Gastroesophageal sphincter (tissue), 4 donors: ENCODE data around the gene GADL1. TPM values are rescaled to one million over a fixed set of nuclear protein-coding genes. Genes with fewer than 3 reads are reported as not detected.

Source experiments
- ATAC-seq: fragments of 150-250 bp; one replicate; pipeline ENCODE4 v1.9.1; 2016; ENCODE audit warnings: mild to moderate bottlenecking, moderate library complexity
- H3K27ac ChIP-seq, 4 donors: fragments of 200-600 bp; sonication (generic) in 3 of 4; 1 replicate in 3 of 4; 2 replicates in 1 of 4; pipeline ENCODE4 v1.5.1; 2016 to 2019
- H3K27me3 ChIP-seq: fragments of 200-600 bp; sonication (generic); one replicate; pipeline ENCODE4 v1.5.1; 2019
- H3K36me3 ChIP-seq, 2 donors: fragments of 200-600 bp; sonication (generic); one replicate each; pipeline ENCODE4 v1.5.1; 2019; ENCODE audit warnings: control low read depth in 1 of 2
- H3K4me1 ChIP-seq, 3 donors: fragments of 200-600 bp; sonication (generic); 1 replicate in 2 of 3; 2 replicates in 1 of 3; pipeline ENCODE4 v1.5.1; 2016 to 2019; ENCODE audit warnings: control low read depth in 2 of 3
- H3K4me3 ChIP-seq, 2 donors: fragments of 200-600 bp; sonication (generic); one replicate each; pipeline ENCODE4 v1.5.1; 2019; ENCODE audit warnings: mild to moderate bottlenecking in 1 of 2, moderate library complexity in 1 of 2
- H3K9me3 ChIP-seq, 3 donors: fragments of 200-600 bp; sonication (generic); one replicate each; pipeline ENCODE4 v1.5.1; 2017 to 2019; ENCODE audit warnings: control low read depth in 2 of 3
- CTCF ChIP-seq, 4 experiments: fragments of 200-600 bp in 2 of 4; fragments of 450-650 bp in 2 of 4; sonication (generic) in 1 of 4; IDR thresholded peaks; one replicate each; pipeline ENCODE4 v1.5.1; 2017 to 2019; ENCODE audit warnings: antibody characterized with exemption in 4 of 4, mild to moderate bottlenecking in 2 of 4, moderate library complexity in 2 of 4
- EP300 ChIP-seq: sonication (generic); formaldehyde crosslinking; IDR thresholded peaks from one replicate; pipeline ENCODE4 v1.6.1; 2017; ENCODE audit warnings: antibody characterized with exemption, mild to moderate bottlenecking
- POLR2A ChIP-seq, 2 donors: fragments of 450-650 bp; IDR thresholded peaks; one replicate each; pipeline ENCODE4 v1.6.1; 2017; ENCODE audit warnings: antibody characterized with exemption in 2 of 2, mild to moderate bottlenecking in 2 of 2, moderate library complexity in 1 of 2
- POLR2AphosphoS5 ChIP-seq: sonication (generic); formaldehyde crosslinking; IDR thresholded peaks from one replicate; pipeline ENCODE4 v1.6.1; 2017; ENCODE audit warnings: antibody characterized with exemption
- WGBS, 2 donors: methylation state at CpG; one replicate each; pipeline ENCODE4 v1.1.5; 2018; ENCODE audit warnings: low coverage in 1 of 2; 5-methylcytosine and 5-hydroxymethylcytosine counted together
- total RNA-seq, 4 donors: library from RNA; depleted of rRNA; stranded (reverse); fragments of >200 nt; gene quantifications; one replicate each; pipeline ENCODE4 v1.1.0, GENCODE V29; 2016

Gene GADL1
- total RNA-seq, 4 donors from 2014 or later = 2.2 to 20.9 (median 3.9) TPM

- Histone ChIP-seq H3K27me3 (no peaks in the 10 kb centered on the region), H3K36me3 (no peaks in the 10 kb centered on the region), H3K4me1 (no peaks in the 10 kb centered on the region), H3K4me3 (no peak overlapping the region), H3K27ac (no peak overlapping the region), H3K9me3 (peaks cover 0 to 8% (median 0%) of the 10 kb centered on the region in 3 donors)
- TF ChIP-seq POLR2AphosphoS5 (no peak), EP300 (no peak), POLR2A (IDR thresholded peaks at IDR 0.05) (no peak), CTCF (IDR thresholded peaks at IDR 0.05) (no peak)
- ATAC-seq = no peak
- WGBS, 2 donors = 100% methylated on average over 1 of the region's 1 CpG; no CpG with 5 or more reads in 1 of the 2 donors
These were observed 24.3 kb upstream of the GADL1 start for GRCh38 chr3:30918761-30919160.

- Histone ChIP-seq H3K4me3 (no peak overlapping the region), H3K36me3 (no peaks in the 10 kb centered on the region), H3K4me1 (no peaks in the 10 kb centered on the region), H3K27ac (no peak overlapping the region), H3K27me3 (no peaks in the 10 kb centered on the region), H3K9me3 (peaks cover 0 to 6% (median 0%) of the 10 kb centered on the region in 3 donors)
- ATAC-seq = no peak
- TF ChIP-seq POLR2AphosphoS5 (no peak), EP300 (no peak), CTCF (IDR thresholded peaks at IDR 0.05) (no peak), POLR2A (IDR thresholded peaks at IDR 0.05) (no peak)
These were observed 21.3 kb upstream of the GADL1 start for GRCh38 chr3:30915782-30916181.

- H3K4me1 ChIP-seq = no peaks in the 10 kb centered on the region
- WGBS, 2 donors = 94 to 96% methylated on average over 3 to 4 of the region's 4 CpGs
- no peak for TF ChIP-seq POLR2A (IDR thresholded peaks at IDR 0.05)
- TF ChIP-seq EP300 = no peak
- no peak for TF ChIP-seq CTCF (IDR thresholded peaks at IDR 0.05)
- TF ChIP-seq POLR2AphosphoS5 = no peak
- no peaks in the 10 kb centered on the region for H3K9me3 ChIP-seq
- no peaks in the 10 kb centered on the region for H3K27me3 ChIP-seq
- no peak for ATAC-seq
- H3K27ac ChIP-seq = no peak overlapping the region
- no peaks in the 10 kb centered on the region for H3K36me3 ChIP-seq
- no peak overlapping the region for H3K4me3 ChIP-seq
These were observed 20.2 kb upstream of the GADL1 start for GRCh38 chr3:30914696-30915095.

GRCh38 chr3:30913176-30913575 is 18.7 kb upstream of the GADL1 start:
- H3K9me3 ChIP-seq = no peaks in the 10 kb centered on the region
- TF ChIP-seq POLR2A (IDR thresholded peaks at IDR 0.05) (no peak), POLR2AphosphoS5 (no peak), CTCF (IDR thresholded peaks at IDR 0.05) (no peak), EP300 (no peak)
- 72 to 84% methylated on average over 3 to 4 of the region's 4 CpGs for WGBS, 2 donors

GRCh38 chr3:30912301-30912700 is 17.8 kb upstream of the GADL1 start:
- Histone ChIP-seq H3K9me3 (no peaks in the 10 kb centered on the region), H3K27me3 (no peaks in the 10 kb centered on the region), H3K4me1 (no peaks in the 10 kb centered on the region), H3K27ac (no peak overlapping the region), H3K36me3 (no peaks in the 10 kb centered on the region), H3K4me3 (no peak overlapping the region)
- no peak for ATAC-seq
- no peak for TF ChIP-seq POLR2A (IDR thresholded peaks at IDR 0.05)
- no peak for TF ChIP-seq EP300
- no peak for TF ChIP-seq POLR2AphosphoS5
- no peak for TF ChIP-seq CTCF (IDR thresholded peaks at IDR 0.05)

More at GRCh38 chr3:30913176-30913575, 18.7 kb upstream of the GADL1 start:
- Histone ChIP-seq H3K4me1 (no peaks in the 10 kb centered on the region), H3K27me3 (no peaks in the 10 kb centered on the region), H3K36me3 (no peaks in the 10 kb centered on the region), H3K27ac (no peak overlapping the region), H3K4me3 (no peak overlapping the region)
- no peak for ATAC-seq
